Myocyte (in vitro differentiated cells): ENCODE measurements around the gene ME3. TPM values are rescaled to one million over a fixed set of nuclear protein-coding genes. Genes with fewer than 3 reads are reported as not detected.

ENCODE experiments used
- DNase-seq: peaks from one replicate; pipeline ENCODE4 v3.0.0-alpha.2; 2012; ENCODE audit warnings: low read depth
- total RNA-seq: library from RNA; depleted of rRNA; stranded (reverse); fragments of >200 nt; gene quantifications from 2 replicates; pipeline ENCODE4 v1.2.3, GENCODE V29; 2014

The ME3 gene
- total RNA-seq, 1 donor from 2014 or later: 18.9 TPM

DNA sequence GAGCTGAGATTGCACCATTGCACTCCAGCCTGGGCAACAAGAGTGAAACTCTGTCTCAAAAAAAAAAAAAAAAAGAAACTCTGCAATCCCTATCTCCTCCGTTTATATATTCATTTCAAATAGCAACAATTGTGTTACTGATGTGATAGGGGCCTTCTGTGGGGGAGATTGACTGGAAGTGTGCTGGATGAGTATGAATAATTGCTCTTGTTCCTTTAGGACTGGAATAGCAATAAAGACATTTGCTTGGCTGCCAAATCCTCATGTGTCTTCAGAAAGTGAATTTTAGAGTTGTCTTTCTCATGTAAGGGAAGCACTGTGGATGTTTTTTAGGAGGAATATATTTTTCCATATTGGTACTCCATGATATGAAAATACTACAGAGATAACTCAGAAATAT is 21.1 kb upstream of the ME3 start:
- DNase-seq: no peak

DNA sequence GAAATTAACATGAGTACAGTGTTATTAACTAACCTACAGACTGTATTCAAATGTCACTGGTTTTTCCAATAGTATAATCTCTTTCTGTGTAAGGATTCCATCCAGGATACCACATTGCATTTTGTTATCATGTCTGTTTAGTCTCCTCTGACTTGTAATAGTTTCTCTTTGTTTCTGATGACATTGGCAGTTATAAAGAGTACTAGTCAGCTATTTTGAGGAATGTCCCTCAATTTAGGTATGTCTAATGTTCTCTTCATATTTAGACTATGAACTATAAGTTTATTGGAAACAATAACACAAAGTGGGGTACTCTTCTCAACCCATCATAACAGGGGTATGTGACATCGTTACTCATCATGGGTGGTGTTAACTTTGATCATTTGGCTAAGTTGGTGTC is 20.3 kb upstream of the ME3 start:
- DNase-seq: no peak

DNA sequence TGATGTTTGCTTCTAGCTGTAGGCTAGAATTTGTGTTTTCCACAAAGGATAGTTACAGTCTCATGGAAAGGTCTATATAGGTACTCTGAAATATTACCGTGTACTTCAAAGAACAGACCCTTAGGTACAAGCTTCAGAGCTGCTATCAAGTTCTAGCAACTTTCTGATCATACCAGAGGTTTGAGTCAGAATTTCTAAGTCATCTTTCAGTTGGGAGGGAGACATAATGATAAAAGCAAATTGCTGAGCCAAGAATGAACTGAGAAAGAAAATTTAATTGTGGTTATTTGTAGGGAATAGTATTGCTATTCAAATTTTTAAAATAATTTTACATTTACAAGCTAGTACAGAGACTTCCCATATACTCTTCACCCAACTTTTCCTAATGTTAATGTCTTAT is 19.9 kb upstream of the ME3 start:
- no peak for DNase-seq

GRCh38 chr11:86688398-86689179 is 16.2 kb upstream of the ME3 start:
- peak; percentile 89 for DNase-seq

- DNase-seq: peak; percentile 64
These were observed 14.9 kb upstream of the ME3 start for GRCh38 chr11:86687185-86687778.

DNA sequence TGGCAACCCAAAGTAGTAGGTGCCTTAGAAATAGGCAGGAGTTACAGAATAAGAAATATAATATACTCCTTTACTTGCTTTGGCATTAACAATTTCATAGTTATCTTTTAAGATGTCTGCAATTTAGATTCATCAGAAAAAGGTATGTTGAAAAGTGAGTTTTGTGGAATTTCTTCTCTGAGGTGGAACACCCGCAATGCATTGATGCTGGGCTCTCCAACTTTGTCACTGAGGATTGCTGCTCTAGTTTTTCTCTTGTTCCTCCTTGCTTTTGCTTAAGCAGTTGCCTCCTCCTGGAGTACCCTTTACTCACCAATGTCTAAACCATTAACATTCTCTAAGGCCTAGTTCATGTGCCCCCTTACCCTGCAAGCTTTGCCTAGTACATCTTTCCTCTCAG is 14.1 kb upstream of the ME3 start:
- DNase-seq: no peak

DNA sequence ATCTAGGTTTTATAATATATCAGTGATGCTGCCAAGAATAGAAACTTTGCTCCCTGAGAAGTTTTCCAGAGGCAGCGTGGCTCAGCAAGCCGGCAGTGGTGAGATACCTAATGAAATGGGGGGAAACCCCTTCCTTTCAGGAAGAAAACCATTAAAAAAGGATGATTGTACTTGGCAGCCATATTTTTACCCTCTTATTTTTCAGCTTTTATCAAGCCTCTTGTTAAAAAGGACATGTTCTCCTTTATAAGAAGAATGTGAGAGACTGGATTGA is 9.0 kb upstream of the ME3 start:
- DNase-seq: no peak

DNA sequence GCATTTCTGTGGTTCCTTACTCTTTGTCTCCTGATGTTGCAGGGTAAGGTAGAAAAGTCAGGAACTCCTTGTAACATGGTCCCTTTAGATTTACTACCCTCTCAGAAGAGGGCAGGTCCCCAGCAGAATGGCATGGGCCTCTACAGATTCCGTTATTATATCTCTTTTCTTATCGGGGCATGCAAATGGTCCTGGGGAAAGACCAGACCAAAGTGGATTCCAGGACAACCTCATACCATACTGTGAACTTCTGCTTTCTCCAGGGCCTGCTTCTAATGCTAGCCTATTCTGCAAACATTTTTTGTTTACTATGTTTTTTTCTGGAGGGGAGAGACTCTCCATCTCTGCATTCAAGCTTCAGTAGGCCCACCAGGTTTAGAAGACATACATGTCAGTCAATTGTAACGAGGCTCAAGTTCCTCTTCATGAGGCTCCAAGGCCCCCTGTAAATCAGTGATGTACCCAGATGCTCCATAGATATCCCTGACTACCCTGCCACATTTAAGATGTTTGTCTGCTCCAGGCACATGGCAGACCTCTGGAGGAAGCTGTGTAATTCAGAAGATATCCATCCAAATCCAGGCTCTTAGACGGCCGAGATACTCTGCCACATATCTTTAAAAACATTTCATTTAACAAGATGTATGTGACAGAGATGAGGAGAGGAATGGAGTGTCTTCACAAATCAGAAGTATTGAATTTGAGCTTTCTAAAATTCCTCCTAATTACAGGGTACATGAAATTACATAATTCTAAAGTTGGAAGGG is 8.5 kb upstream of the ME3 start:
- DNase-seq: no peak

- peak; percentile 40 for DNase-seq
These were observed 6.4 kb upstream of the ME3 start for GRCh38 chr11:86678823-86679222.

- no peak for DNase-seq
These were observed 5.9 kb upstream of the ME3 start for GRCh38 chr11:86678296-86678695.

DNA sequence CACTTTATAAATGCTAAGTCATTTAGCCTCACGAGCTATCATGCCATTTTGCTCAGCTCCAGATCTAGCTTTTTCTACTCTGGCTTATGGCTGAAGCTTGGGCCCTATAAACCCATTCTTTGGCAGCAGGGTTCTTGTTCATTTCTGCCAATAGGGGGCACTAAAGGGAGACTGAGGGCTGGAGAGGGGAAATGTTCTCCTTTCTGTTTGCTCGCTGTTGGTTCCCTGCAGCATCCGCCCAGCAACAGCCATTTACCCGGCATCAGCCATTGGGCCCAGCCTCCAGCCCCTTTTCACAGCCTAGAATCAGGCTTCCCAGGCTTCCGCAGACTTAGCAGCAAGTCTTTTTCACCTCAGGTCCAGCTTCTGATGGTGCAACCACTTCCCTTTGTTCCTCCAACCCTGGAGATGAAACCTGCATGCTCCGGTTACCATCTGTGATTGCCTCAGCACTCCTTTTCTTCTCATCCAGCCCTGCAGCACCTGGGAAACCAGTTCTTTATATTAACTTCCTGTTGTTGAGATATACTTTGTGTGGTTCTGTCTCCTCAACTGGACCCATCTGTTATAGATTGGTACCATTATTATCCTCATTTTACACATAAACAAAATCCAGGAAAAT is 4.2 kb upstream of the ME3 start:
- no peak for DNase-seq

DNA sequence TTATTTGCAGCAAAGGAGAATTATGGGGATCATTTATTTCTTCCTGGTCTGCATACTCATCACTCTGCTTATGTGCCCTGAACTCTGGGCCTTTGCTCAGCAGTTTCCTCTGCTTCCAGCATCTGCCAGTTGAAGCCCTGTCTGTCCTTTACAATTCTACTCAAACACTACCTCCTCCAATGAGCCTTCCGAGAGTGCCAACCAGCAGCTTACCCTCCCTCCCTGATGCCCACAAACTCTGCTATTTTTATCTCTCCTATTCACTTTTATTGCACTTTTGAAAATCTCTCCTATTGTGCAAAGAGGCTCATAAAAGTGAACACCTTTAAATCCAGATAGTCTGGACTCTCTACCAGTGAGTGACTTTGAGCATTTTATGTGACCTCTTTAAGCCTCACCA is 3.6 kb upstream of the ME3 start:
- DNase-seq: no peak

GRCh38 chr11:86675017-86675416 is 2.6 kb upstream of the ME3 start:
- DNase-seq: no peak

DNA sequence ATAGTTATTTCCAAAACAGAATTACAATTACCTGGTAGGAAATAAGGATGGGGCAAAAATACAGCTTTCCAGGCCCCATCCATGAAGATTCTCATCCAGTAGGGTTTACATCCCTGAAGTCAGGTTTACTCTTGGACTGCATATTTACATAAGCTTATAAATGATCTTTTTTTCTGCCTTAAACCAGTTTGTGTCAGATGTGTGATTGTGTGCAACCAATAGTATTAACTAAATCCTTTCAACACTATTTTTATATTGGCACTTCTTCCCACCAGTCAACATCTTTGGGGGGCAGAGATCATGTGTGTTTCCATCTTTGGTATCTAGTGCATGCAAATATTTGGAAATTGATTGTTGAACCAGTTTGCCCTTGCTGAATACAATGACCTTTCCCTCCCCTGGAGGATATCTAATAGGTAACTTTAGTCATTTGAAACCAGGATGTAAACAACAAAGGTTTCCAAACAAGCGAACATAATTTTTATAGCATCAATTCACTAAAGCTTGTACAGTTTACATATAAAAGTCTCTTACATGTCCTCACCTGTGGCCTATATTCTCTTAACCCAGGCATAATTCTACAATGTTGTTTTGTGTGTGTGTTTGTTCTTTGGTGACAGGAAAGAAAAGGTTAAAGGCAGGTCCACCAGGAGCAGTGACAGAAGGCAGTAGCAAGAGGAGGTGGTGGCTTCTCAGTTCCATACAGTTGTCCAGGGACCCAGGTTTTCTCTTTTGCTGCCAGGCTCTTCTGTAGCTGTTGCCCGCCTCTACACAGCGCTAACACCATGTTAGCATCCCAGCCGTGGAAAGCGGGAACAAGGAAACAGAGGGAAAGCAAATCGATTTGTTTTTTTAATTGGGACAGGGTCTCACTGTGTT is 1.7 kb upstream of the ME3 start:
- no peak for DNase-seq

DNA sequence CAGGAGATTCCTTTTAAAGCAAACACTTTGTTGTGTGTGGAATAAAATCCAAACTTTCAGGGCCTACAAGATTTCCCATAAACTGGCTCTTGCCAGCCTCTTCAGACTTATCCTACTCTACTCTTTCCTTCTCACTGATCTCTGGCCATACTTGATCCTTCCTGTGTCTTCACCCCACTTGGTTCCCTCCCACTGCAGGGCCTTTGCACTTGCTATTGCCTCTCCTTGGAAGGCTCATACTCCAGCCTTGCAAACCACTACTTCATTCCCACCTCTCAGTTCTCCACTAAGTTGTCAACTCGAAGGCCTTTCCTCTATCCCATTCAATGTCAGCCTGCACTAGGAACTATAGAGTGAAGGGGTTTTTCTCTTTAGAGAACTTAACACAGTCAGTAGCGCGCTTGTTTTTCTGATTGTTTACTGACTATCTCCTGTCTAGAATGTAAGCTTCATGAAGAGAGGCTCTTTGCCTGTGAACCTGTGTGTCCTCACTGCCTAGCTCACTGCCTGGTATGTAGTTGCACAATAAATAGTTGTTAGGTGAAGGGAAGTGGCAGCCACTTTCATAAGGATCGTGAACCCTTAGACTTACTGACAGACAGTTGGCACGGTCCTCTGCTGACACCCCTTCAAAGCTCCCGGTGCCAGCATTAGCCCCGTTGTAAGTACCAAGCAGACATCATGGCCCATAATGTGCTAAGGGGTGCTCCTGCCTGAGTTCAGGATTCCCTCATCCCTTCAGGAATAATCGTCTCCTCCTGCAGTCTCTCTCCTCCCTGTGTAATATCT is 833 bp upstream of the ME3 start:
- no peak for DNase-seq

- DNase-seq: peak; percentile 74
These were observed 847 bp downstream of the ME3 start for GRCh38 chr11:86671531-86672006.

DNA sequence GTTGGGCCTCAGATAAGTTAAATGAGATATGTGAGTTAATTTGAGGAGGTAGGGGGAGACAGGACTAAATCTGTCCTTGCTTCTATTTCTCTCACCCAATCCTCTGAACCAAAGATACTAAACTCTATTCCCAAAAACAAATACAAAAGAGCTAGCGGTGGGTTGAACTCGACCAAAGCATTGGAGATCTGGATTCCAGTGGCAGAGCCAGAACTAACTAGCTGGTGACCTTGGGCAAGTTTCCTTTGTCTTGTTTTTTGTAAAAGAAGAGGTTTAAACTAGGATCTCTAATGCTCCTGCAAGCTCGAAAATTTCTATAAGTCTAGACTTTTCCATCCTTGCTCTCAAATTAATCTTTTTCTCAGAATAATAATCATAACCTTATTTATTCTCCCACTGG is 1.5 kb downstream of the ME3 start:
- DNase-seq: no peak

- no peak for DNase-seq
These were observed 2.2 kb downstream of the ME3 start for GRCh38 chr11:86670181-86670580.

GRCh38 chr11:86669424-86669823 is 3.0 kb downstream of the ME3 start:
- DNase-seq: no peak

- no peak for DNase-seq
These were observed 3.5 kb downstream of the ME3 start for GRCh38 chr11:86668929-86669328.
